GM10248 (cell line): ENCODE results near the gene SLC25A5.
"Not testable (repeated sequence)": the region's sequence is repeated elsewhere in the genome, so short reads cannot be mapped to it uniquely, and the experiment has no call there.

Experiments
- CTCF ChIA-PET: fragments of 300-600 bp; sonication (Branson Sonifier 250); formaldehyde crosslinking; extraction: SDS; loops from one replicate; lab custom pipeline; 2021; ENCODE audit warnings: antibody characterized with exemption; lab: Yijun Ruan, JAX
- POLR2A ChIA-PET: fragments of 350-650 bp; sonication (Branson Sonifier 250); formaldehyde crosslinking; extraction: SDS; loops from one replicate; lab custom pipeline; 2020; ENCODE audit warnings: antibody characterized with exemption; lab: Yijun Ruan, JAX
- DNase-seq: peaks from one replicate; pipeline ENCODE4 v3.0.0; 2012; ENCODE audit errors: extremely low spot score
- CTCF ChIP-seq: IDR thresholded peaks from 2 replicates; pipeline ENCODE4 v1.5.1; 2012; ENCODE audit warnings: mild to moderate bottlenecking, low read depth; ENCODE audit errors: extremely low read depth, missing control alignments, control extremely low read depth

The SLC25A5 gene

GRCh38 chrX:119482041-119482440 is 13.8 kb downstream of the SLC25A5 start:
- CTCF ChIA-PET, result interaction anchor here (0.7 to 6.1 kb wide), 15 partner anchors 8 to 282 kb away, joined by 3 to 55 read pairs (median 6); partner anchors contain the start of genes SLC25A5 and SOWAHD
- no peak for DNase-seq
- POLR2A ChIA-PET, result no interaction called here
- TF ChIP-seq CTCF, result no peak

- CTCF ChIA-PET, result interaction anchor here (0.6 to 6.1 kb wide), 18 partner anchors 9 to 309 kb away, joined by 3 to 55 read pairs (median 4); partner anchors contain the start of gene RPL39
- TF ChIP-seq CTCF, result peak; percentile 72
- DNase-seq, result peak; percentile 74
- POLR2A ChIA-PET, result interaction anchor here (0.9 kb wide), 1 partner anchor 15 kb away, joined by 3 read pairs; the partner anchor contains the start of gene SLC25A5
These were observed 14.5 kb downstream of the SLC25A5 start for GRCh38 chrX:119482481-119483480.

GRCh38 chrX:119486745-119487144 is 18.5 kb downstream of the SLC25A5 start:
- TF ChIP-seq CTCF, result no peak
- CTCF ChIA-PET, result interaction anchor here (0.7 to 2.0 kb wide), 2 partner anchors 8 to 243 kb away, joined by 3 to 5 read pairs; no protein-coding TSS in a partner anchor
- POLR2A ChIA-PET, result no interaction called here
- no peak for DNase-seq

GRCh38 chrX:119487766-119488165 is 19.5 kb downstream of the SLC25A5 start:
- DNase-seq, POLR2A ChIA-PET: not testable (repeated sequence)
- CTCF ChIA-PET, result interaction anchor here (1.2 to 2.8 kb wide), 5 partner anchors 9 to 292 kb away, joined by 3 to 12 read pairs (median 5); no protein-coding TSS in a partner anchor

GRCh38 chrX:119488749-119489148 is 20.5 kb downstream of the SLC25A5 start:
- ChIA-PET POLR2A (no interaction called here), CTCF (interaction anchor here (0.7 to 3.5 kb wide), 10 partner anchors 8 to 741 kb away, joined by 3 to 14 read pairs (median 4); partner anchors contain the start of gene SLC25A5)
- TF ChIP-seq CTCF, result peak; percentile 44

GRCh38 chrX:119489212-119490074 is 21.2 kb downstream of the SLC25A5 start:
- CTCF ChIA-PET, result interaction anchor here (0.8 to 6.4 kb wide), 14 partner anchors 7 to 290 kb away, joined by 3 to 55 read pairs (median 4); partner anchors contain the start of gene SLC25A5
- POLR2A ChIA-PET, result no interaction called here
- no peak for TF ChIP-seq CTCF
- no peak for DNase-seq

More at GRCh38 chrX:119488749-119489148, 20.5 kb downstream of the SLC25A5 start:
- DNase-seq, result peak; percentile 34
